ENCODE measurements around the gene PLEKHG7.

DNA sequence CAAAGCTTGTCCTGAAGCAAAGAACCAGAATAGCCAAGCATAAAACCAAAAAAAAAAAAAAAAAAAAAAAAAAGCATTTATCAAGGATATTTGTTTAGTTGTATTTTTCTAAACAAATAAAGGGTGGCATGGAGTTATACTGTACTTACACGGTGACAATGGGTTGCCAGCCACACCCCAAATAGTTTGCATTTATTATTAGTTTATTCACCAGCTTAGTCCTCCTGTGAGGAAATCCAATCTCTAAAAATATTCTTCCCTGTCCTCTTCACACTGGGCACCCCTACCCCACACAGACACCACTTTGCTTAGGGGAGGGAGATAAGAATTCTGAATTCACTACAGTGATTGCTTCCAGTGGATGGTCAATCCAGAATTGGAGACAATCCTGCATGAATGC, 18.9 kb downstream of the PLEKHG7 start:
- TF ChIP-seq, protein P1, sequence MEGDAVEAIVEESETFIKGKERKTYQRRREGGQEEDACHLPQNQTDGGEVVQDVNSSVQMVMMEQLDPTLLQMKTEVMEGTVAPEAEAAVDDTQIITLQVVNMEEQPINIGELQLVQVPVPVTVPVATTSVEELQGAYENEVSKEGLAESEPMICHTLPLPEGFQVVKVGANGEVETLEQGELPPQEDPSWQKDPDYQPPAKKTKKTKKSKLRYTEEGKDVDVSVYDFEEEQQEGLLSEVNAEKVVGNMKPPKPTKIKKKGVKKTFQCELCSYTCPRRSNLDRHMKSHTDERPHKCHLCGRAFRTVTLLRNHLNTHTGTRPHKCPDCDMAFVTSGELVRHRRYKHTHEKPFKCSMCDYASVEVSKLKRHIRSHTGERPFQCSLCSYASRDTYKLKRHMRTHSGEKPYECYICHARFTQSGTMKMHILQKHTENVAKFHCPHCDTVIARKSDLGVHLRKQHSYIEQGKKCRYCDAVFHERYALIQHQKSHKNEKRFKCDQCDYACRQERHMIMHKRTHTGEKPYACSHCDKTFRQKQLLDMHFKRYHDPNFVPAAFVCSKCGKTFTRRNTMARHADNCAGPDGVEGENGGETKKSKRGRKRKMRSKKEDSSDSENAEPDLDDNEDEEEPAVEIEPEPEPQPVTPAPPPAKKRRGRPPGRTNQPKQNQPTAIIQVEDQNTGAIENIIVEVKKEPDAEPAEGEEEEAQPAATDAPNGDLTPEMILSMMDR (IDR thresholded peaks at IDR 0.05 in 2 of 3, conservative IDR thresholded peaks at IDR 0.05 in 1 of 3; ENCODE audit: insufficient read depth in 2 of 3, low read depth in 1 of 3, low read length in 3 of 3): no peak
- no peak for TF ChIP-seq ZNF12 (CRISPR knock-in tag; IDR thresholded peaks at IDR 0.05)
